ENCODE measurements around the gene MID1. TPM values are rescaled to one million over a fixed set of nuclear protein-coding genes. Genes with fewer than 3 reads are reported as not detected.
"Not testable (repeated sequence)": the region's sequence is repeated elsewhere in the genome, so short reads cannot be mapped to it uniquely, and the experiment has no call there.

MID1 gene
- total RNA-seq, 2 experiments from 2014 or later, result 0.28 to 0.70 TPM

DNA sequence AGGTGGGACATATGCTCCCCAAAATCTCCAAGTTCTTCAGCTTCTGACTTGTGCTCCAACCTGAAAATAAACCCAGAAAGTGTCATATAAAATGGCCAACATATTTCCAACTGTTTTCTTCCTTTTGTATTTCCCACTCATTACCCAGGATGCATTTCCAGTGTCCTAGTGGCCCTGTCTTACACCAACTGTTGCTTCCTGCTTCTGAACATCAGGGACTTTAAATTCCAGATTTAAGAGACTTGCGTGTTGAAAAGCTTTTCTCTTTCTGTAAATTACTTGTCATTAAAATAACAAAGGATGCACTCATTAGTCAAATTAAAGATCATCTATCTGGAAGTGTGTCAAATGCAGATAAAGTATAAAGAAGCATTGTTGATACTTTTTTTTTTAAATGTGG lies 19.9 kb downstream of the MID1 start:
- DNase-seq, result no peak
- Mint-ChIP-seq H3K27ac (no peak overlapping the region), H3K9me3 (no peaks in the 10 kb centered on the region), H3K4me1 (no peaks in the 10 kb centered on the region), H3K36me3 (no peaks in the 10 kb centered on the region), H3K4me3 (no peak overlapping the region), H3K27me3 (no peaks in the 10 kb centered on the region)

DNA sequence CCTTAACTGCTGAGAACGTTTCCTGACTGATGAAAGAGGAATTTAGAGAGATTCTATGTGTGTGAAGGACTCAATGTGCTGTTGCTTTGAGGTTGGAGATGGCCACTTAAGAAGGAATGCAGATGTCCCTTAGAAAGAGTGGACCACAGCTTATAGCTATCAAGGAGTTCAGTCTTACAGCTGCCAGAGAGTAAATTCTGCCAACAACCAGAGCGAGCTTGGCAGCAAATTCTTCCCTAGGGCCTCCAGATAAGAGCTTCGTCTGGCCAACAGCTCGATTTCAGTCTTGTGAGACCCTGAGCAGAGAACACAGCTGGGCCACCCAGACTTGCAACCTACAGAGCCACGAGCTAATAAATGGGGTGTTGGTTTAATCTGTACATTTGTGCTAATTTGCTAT lies 21.8 kb downstream of the MID1 start:
- Mint-ChIP-seq H3K9me3 (no peaks in the 10 kb centered on the region), H3K4me3 (no peak overlapping the region), H3K36me3 (no peaks in the 10 kb centered on the region), H3K27me3 (no peaks in the 10 kb centered on the region), H3K4me1 (no peaks in the 10 kb centered on the region), H3K27ac (no peak overlapping the region)
- no peak for DNase-seq

DNA sequence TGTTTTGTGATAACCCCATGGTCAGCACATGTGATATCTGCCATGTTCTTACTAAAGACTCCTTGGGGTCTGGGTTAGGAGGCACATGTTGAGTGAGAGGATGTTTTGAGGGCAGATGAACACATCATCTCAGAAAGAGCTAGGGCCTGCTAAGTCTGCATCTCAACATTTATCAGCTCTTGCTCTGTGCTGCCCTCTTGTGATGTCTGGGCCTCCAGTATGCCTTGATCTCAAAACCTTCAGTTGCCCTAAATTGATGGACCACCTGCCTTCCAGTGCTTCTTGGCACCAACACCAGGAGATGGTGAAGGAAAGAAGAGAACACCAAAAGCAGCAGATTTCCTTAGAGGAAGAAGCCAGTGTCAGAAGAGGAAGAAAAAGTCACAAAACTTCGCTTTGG lies 22.5 kb downstream of the MID1 start:
- no peaks in the 10 kb centered on the region for H3K36me3 Mint-ChIP-seq
- no peak overlapping the region for H3K27ac Mint-ChIP-seq
- no peak overlapping the region for H3K4me3 Mint-ChIP-seq
- DNase-seq, result no peak
- no peaks in the 10 kb centered on the region for H3K27me3 Mint-ChIP-seq
- H3K9me3 Mint-ChIP-seq, result no peaks in the 10 kb centered on the region
- no peaks in the 10 kb centered on the region for H3K4me1 Mint-ChIP-seq

DNA sequence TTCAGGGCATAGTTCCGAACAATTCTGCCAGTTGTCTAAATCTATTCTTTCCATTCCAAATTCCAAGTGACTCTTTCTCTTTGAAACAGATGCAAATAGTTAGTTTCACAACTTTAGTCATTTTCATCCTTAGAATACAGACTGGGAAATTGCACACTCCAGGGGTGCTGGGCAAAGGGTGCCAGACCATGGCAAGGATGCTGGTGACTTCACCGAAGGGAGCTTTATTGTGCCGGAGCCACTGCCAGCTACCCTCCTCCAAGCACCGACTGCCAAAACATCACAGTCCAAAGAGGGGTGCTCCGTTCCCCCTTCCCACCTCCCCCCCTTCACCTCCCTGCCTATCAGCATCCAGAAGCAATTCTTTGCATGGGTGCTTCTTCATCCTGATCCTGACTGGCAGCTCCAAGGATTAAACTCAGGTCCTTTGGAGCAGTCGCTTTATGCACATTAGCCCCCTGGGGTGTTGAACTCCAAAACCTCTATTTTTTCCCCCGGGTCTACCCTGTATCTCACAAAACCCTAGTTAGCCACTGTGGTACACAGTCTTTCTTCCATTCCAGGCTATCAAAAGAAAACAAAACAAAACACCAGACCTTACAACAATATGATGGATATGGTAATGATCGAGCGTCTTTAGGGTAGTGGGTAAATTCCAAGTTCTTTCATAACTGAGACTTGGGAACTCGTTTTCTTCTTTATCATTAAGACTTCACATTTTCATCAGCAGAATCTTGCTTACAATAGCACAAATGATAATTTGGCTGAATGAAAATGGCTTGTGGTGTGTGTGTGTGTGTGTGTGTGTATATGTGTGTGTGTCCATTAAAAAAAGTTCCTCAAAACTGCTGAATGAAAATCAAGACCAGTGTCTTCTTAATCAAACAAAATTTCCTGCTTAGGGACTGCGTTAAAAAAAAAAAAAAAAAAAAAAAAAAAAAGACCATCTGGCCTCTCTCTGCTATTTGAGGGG lies 28.7 kb downstream of the MID1 start:
- no peaks in the 10 kb centered on the region for H3K9me3 Mint-ChIP-seq
- H3K4me1 Mint-ChIP-seq, result no peaks in the 10 kb centered on the region
- no peak overlapping the region for H3K27ac Mint-ChIP-seq
- H3K36me3 Mint-ChIP-seq, result no peaks in the 10 kb centered on the region
- no peaks in the 10 kb centered on the region for H3K27me3 Mint-ChIP-seq
- no peak for DNase-seq
- H3K4me3 Mint-ChIP-seq, result no peak overlapping the region

DNA sequence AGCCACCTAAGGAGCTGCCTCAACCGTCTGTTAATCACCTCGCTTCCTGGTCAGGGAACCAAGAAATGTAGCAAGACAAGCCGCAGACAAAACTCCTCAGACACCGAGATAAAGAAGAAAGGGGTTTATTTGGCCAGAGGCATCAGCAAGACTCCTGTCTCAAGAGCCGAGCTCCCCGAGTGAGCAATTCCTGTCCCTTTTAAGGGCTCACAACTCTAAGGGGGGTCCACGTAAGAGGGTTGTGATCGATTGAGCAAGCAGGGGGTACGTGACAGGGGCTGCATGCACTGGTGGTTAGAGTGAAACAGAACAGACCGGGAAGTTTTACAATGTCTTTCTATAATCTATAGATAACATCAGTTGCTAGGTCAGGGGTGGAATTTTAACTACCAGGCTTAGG lies 30.6 kb downstream of the MID1 start:
- not testable (repeated sequence) for H3K36me3 Mint-ChIP-seq, H3K9me3 Mint-ChIP-seq, DNase-seq, H3K27me3 Mint-ChIP-seq, H3K4me1 Mint-ChIP-seq, H3K4me3 Mint-ChIP-seq, H3K27ac Mint-ChIP-seq

DNA sequence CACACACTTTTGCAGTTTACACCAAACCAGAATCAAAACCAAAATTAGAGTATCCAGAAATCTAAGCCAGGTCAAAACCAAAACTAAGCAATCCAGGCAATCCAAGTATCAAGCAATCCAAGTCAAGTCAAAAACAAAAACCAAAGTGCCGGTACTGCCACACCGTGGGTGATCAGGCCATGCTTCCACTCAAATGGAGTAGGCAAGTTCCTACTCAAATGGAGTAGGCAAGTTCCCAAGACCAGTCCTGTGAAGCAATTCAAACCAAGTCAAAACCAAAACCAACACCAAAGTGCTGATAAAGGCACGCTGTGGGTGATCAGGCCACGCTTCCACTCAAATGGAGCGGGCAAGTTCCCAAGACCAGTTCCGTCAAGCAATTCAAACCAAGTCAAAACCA lies 31.3 kb downstream of the MID1 start:
- peaks cover 5% of the 10 kb centered on the region for H3K9me3 Mint-ChIP-seq
- no peaks in the 10 kb centered on the region for H3K36me3 Mint-ChIP-seq
- DNase-seq, result no peak
- H3K27ac Mint-ChIP-seq, result no peak overlapping the region
- no peaks in the 10 kb centered on the region for H3K27me3 Mint-ChIP-seq
- no peaks in the 10 kb centered on the region for H3K4me1 Mint-ChIP-seq
- no peak overlapping the region for H3K4me3 Mint-ChIP-seq

DNA sequence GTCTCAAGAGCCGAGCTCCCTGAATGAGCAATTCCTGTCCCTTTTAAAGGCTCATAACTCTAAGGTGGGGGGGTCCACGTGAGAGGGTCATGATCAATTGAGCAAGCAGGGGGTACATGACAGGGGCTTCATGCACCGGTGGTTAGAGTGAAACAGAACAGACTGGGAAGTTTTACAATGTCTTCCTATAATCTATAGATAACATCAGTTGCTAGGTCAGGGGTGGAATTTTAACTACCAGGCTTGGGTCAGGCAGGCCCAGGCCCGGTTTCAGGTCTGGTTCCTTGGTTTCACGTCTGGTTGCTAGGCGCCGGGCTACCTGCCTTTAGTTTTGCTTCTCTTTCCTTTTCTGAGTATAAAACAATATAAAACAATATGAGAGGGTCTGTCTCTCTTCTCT lies 35.5 kb downstream of the MID1 start:
- not testable (repeated sequence) for H3K4me3 Mint-ChIP-seq, H3K27ac Mint-ChIP-seq, H3K4me1 Mint-ChIP-seq

DNA sequence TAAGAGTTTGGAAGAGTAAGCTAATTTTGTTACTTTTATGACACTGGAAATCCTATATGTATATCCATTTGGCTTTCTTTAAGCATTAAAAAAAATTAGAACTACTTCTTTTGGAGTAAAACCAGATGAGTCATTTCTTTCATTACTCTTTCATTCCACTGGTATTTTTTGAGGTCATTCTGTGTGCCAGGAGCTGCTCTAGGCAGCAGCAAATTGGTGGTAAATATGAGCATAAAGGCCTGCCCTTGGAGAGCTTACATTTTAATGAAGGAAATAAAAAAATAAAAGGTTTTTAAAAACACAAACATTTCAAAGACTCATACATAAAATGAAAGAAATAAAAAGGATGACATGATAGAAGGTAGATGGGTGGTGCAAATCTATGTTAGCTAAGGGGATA lies 37.4 kb downstream of the MID1 start:
- Mint-ChIP-seq H3K4me3 (no peak overlapping the region), H3K27me3 (no peaks in the 10 kb centered on the region), H3K9me3 (peaks cover 6% of the 10 kb centered on the region), H3K27ac (no peak overlapping the region), H3K4me1 (no peaks in the 10 kb centered on the region), H3K36me3 (no peaks in the 10 kb centered on the region)
- no peak for DNase-seq

More for the DNA sequence above, 35.5 kb downstream of the MID1 start:
- not testable (repeated sequence) for H3K36me3 Mint-ChIP-seq, H3K27me3 Mint-ChIP-seq, H3K9me3 Mint-ChIP-seq, DNase-seq

DNA sequence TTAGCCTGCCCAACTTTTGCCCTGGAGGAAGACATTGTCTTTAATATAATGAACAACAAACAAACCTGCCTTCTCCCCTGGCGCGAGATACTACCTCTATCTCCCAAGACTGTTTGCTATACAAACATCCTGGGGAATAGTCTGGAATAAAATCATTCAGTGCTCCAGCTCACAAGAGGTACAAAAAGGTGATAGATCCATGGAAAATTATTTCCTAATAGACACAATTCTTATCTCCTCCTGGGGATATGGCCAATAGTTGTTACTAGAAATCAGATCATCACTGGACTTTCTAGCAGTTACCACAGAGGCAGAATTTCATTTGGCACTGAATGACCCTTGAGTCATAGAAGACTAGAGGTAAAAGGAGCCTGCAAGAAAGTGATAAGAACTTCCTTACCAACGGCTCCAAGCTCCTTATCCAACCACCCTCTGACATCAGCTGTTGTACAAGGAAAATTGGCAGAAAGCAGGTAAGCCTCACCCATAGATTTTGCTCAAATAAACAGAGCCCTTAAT lies 38.1 kb downstream of the MID1 start:
- Mint-ChIP-seq H3K27me3 (no peaks in the 10 kb centered on the region), H3K4me3 (no peak overlapping the region), H3K27ac (no peak overlapping the region), H3K4me1 (no peaks in the 10 kb centered on the region), H3K9me3 (peaks cover 6% of the 10 kb centered on the region), H3K36me3 (no peaks in the 10 kb centered on the region)
- no peak for DNase-seq

DNA sequence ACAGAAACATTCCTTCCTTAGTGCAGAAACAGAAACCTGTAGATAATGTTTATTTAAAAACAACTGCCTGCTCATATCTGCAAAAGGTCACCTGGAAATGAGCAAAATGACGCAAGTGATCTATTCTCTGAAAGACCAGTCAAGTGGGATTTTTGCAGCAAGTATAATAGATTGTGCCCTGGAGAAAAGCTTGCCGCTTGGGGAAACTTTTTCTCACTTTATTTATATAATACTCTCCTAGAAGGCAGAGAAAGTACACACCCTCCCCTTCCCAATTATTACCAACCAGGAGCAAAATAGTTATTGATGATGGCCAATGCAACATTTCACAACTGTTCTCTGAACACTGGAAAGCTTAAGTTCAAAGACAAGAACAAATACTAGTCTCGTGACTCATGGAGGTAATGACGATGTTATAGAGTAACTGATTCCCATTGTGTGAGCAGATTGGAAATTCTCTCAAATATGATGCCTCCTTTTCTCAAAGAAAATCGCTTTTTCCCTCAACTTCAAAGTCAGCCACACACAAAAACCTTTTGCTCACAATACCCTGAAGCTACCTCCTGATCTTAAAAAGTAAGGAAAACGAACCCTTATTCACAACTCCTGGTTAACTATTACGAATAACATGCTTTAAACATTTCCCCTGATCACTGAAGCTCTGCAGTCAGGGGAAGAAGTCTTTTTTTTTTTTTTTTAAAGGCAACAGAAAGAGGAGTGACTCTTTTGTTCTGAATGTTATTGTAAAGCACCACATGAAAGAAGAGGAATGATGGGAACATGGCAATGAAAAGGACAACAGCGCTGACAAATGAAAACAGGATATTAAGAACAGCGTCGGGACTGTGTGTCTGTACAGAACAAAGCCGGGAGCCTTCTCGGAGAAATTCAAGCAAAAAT lies 41.0 kb downstream of the MID1 start:
- no peaks in the 10 kb centered on the region for H3K36me3 Mint-ChIP-seq
- no peak overlapping the region for H3K27ac Mint-ChIP-seq
- H3K4me1 Mint-ChIP-seq, result no peaks in the 10 kb centered on the region
- no peaks in the 10 kb centered on the region for H3K27me3 Mint-ChIP-seq
- H3K9me3 Mint-ChIP-seq, result peaks cover 4% of the 10 kb centered on the region
- H3K4me3 Mint-ChIP-seq, result no peak overlapping the region
- no peak for DNase-seq

DNA sequence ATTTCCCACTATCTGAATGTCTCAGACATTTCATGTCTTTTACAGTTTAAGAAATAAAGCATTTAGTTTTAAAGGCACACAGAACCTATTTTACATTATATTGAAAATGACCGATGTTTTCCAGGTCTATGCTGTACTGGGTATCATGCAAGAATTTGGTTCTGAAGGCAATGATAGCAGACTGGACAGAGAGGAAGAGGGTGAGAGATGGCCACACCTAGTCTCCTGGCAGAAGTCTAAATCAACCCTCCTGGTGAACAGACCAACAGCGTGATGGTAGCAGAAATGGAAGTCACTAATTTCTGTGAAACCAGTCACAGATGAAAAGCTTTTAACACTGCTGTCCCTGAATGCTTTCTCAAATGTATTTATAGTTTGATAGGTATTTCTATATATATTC lies 41.9 kb downstream of the MID1 start:
- Mint-ChIP-seq H3K27ac (no peak overlapping the region), H3K36me3 (no peaks in the 10 kb centered on the region), H3K9me3 (no peaks in the 10 kb centered on the region), H3K4me3 (no peak overlapping the region), H3K27me3 (peaks cover 4% of the 10 kb centered on the region), H3K4me1 (no peaks in the 10 kb centered on the region)
- no peak for DNase-seq

DNA sequence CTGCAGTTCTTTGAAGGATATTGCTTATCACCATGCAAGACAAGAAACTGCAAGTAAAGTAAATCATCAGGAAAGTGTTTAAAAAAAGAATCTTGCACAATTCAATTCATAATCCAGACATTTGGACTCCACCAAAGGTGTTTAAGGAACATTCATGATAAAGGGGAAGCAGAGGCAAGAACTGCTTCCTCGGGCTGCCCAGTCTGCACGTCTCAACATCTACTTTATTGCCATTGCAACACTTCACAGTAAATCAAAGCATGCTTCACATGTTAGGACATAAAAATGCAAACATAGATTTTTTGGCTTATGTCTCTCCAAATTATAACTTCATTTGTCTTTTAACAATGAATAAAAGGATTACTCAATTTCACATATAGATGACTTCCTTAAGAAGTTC lies 42.5 kb downstream of the MID1 start:
- Mint-ChIP-seq H3K9me3 (no peaks in the 10 kb centered on the region), H3K4me3 (no peak overlapping the region), H3K27me3 (peaks cover 4% of the 10 kb centered on the region)

DNA sequence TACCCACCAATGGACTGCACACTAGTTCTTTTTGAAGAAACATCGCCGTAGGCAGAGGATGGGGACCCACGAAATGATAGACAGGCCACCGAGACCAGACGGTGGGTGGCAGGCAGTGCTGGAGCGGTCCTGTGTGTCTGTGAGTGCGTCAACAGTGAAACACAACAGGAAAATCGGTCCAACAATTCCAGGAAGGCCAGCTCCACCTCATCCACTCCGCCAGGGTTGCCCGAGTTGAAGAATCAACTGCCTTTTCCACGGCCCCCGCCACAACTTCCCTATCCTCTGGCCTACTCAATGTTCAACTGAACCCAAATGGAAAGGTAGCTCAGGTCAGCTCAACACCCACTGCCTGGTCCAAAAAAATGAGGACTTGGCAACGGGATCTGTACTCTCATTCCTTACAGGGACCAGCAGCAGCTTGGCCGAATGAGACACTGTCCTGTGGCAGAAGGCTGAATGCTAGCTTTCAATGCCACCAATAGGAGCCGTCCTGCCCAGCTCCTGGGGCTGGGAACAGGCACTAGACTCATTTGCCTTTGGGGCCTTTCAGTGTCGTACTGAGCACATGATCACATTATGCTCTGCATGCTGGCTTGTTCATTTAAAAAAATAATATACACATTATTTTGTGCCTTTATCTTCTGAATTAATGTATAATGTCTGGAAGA lies 43.5 kb downstream of the MID1 start:
- Mint-ChIP-seq H3K9me3 (no peaks in the 10 kb centered on the region), H3K27ac (no peak overlapping the region), H3K4me3 (no peak overlapping the region), H3K27me3 (peaks cover 4% of the 10 kb centered on the region), H3K36me3 (no peaks in the 10 kb centered on the region), H3K4me1 (no peaks in the 10 kb centered on the region)
- DNase-seq, result no peak

More for the DNA sequence above, 42.5 kb downstream of the MID1 start:
- Mint-ChIP-seq H3K27ac (no peak overlapping the region), H3K36me3 (no peaks in the 10 kb centered on the region), H3K4me1 (no peaks in the 10 kb centered on the region)
- no peak for DNase-seq

DNA sequence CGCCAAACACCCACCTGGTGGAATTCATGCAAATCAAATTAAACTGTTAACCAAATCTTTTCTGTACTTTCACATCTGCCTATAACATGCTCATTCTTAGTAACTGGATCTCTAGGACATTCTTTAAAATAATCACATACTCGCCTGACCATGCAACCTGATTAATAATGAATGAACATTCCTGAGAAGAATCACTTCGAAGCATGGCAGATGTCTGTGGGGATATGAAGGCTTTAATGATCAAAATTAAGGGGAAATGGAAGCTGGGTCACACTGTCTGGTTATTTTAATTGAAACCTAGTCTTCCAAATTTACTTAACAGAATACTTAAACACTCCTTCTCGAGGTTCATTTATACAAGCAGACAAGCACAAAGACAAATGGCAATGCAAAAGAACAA lies 44.2 kb downstream of the MID1 start:
- Mint-ChIP-seq H3K27me3 (peaks cover 4% of the 10 kb centered on the region), H3K9me3 (no peaks in the 10 kb centered on the region), H3K4me3 (no peak overlapping the region), H3K27ac (no peak overlapping the region), H3K4me1 (no peaks in the 10 kb centered on the region), H3K36me3 (no peaks in the 10 kb centered on the region)
- DNase-seq, result no peak

DNA sequence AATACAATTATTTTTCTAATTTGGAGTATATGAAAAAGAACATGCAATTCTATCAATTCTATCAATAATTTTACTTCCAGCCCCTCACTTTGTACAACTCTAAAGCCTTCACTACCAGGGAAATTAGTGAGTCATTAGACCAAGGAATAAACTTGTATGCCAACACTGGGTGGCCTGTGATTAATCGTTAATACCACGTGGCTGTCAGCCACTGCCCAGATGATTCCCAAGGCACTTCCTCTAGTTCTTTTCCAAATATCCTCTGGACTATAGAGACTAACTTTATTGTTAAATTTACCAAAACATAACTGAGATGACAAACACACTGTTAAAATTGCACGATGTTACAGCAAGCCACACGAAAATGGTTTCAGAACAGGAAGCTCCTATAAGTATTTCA lies 45.7 kb downstream of the MID1 start:
- H3K27me3 Mint-ChIP-seq, result peaks cover 4% of the 10 kb centered on the region
- H3K27ac Mint-ChIP-seq, result no peak overlapping the region
- H3K9me3 Mint-ChIP-seq, result no peaks in the 10 kb centered on the region
- H3K4me1 Mint-ChIP-seq, result no peaks in the 10 kb centered on the region
- no peak overlapping the region for H3K4me3 Mint-ChIP-seq
- DNase-seq, result no peak
- no peaks in the 10 kb centered on the region for H3K36me3 Mint-ChIP-seq
